Panc1 (cell line): ENCODE measurements around the gene PRCC. TPM values are rescaled to one million over a fixed set of nuclear protein-coding genes. Genes with fewer than 3 reads are reported as not detected.

Experiments used
- ATAC-seq: fragments of 200-7000 bp; cut with Tn5 transposase; 2 replicates; pipeline ENCODE4 v1.9.1; 2020; ENCODE audit warnings: mild to moderate bottlenecking, moderate library complexity
- BruUV-seq: library from RNA; stranded (reverse); fragments of 400-500 nt; replicated peaks from 2 replicates; lab custom pipeline; 2021; lab: Mats Ljungman, UMichigan
- CTCF ChIA-PET: fragments of 300-600 bp; sonication (Branson Sonifier 250); formaldehyde crosslinking; loops from one replicate; lab custom pipeline; 2022; ENCODE audit warnings: antibody characterized with exemption; lab: Charles Lee
- POLR2A ChIA-PET: fragments of 300-600 bp; sonication (Branson Sonifier 250); formaldehyde crosslinking; loops from one replicate; lab custom pipeline; 2022; ENCODE audit warnings: antibody characterized with exemption; lab: Charles Lee
- DNase-seq: peaks from one replicate; pipeline ENCODE4 v3.0.0-alpha.2; 2010; ENCODE audit warnings: low read depth, low spot score
- H3K27ac ChIP-seq: 2 replicates; pipeline ENCODE4 v1.5.1; 2011; ENCODE audit warnings: mild to moderate bottlenecking, low read length, inconsistent platforms
- H3K27me3 ChIP-seq: fragments of 200-500 bp; sonication (Bioruptor generic); 2 replicates; pipeline ENCODE4 v1.6.0; 2014; ENCODE audit warnings: low read length, inconsistent platforms; ENCODE audit not compliant: control insufficient read depth, insufficient read depth
- H3K36me3 ChIP-seq: fragments of 200-500 bp; sonication (Bioruptor generic); 2 replicates; pipeline ENCODE4 v1.5.1; 2014; ENCODE audit warnings: inconsistent platforms, mild to moderate bottlenecking, low read length, moderate library complexity; ENCODE audit not compliant: control insufficient read depth, insufficient read depth
- H3K4me1 ChIP-seq: 2 replicates; pipeline ENCODE4 v1.5.1; 2011; ENCODE audit warnings: inconsistent platforms, mild to moderate bottlenecking, low read length, moderate library complexity; ENCODE audit not compliant: control insufficient read depth, insufficient read depth
- H3K4me3 ChIP-seq, 2 experiments: 2 replicates each; pipeline ENCODE4 v1.5.1; 2011 to 2012; ENCODE audit warnings: low read depth in 2 of 2, low read length in 2 of 2, mild to moderate bottlenecking in 2 of 2, inconsistent platforms in 1 of 2, moderate library complexity in 1 of 2
- H3K9me3 ChIP-seq: fragments of 200-500 bp; sonication (Bioruptor generic); 2 replicates; pipeline ENCODE4 v1.5.1; 2014; ENCODE audit warnings: low read depth, mild to moderate bottlenecking, inconsistent platforms, low read length, moderate library complexity; ENCODE audit not compliant: control insufficient read depth, insufficient read depth
- CTCF ChIP-seq: fragments of 450-650 bp; IDR thresholded peaks from 2 replicates; pipeline ENCODE4 v1.5.1; 2017; ENCODE audit warnings: mild to moderate bottlenecking
- POLR2AphosphoS5 ChIP-seq: IDR thresholded peaks from 2 replicates; pipeline ENCODE4 v1.6.1; 2012; ENCODE audit warnings: mild to moderate bottlenecking, low read depth, low read length, moderate library complexity
- REST ChIP-seq, 2 experiments: IDR thresholded peaks; 2 replicates each; pipeline ENCODE4 v1.6.1; 2011 to 2012; ENCODE audit warnings: low read depth in 2 of 2, control low read depth in 1 of 2, low read length in 1 of 2, mild to moderate bottlenecking in 1 of 2, moderate library complexity in 1 of 2; ENCODE audit not compliant: insufficient read depth in 1 of 2
- SIN3A ChIP-seq: IDR thresholded peaks from 2 replicates; pipeline ENCODE4 v1.6.1; 2012; ENCODE audit warnings: low read depth, mild to moderate bottlenecking, low read length, moderate library complexity, borderline replicate concordance; ENCODE audit not compliant: insufficient read depth
- TCF7L2 ChIP-seq: IDR thresholded peaks from 2 replicates; pipeline ENCODE4 v1.6.1; 2011; ENCODE audit warnings: mild to moderate bottlenecking, low read depth, low read length, inconsistent platforms
- in situ Hi-C: cut with HindIII; loops from 2 replicates; pipeline ENCODE4 v1.10.0; 2016; ENCODE audit warnings: low sequenced_read_pairs, low pct_unique_long_range_greater_than_20kb
- intact Hi-C: fragments of 100-400 bp; cut with micrococcal nuclease; formaldehyde crosslinking; loops from one replicate; pipeline ENCODE4 v1.10.0; 2022; ENCODE audit not compliant: unreplicated experiment
- total RNA-seq: library from RNA; stranded (reverse); gene quantifications from one replicate; pipeline ENCODE4 v1.2.1, GENCODE V29; 2021; ENCODE audit not compliant: unreplicated experiment

The PRCC gene
- total RNA-seq, 1 experiment from 2014 or later: 78.5 TPM

- POLR2A ChIA-PET: no interaction called here
- DNase-seq (no peak), ATAC-seq (no peak; the same call in 1 of the 2 replicates)
- in situ Hi-C loops: no loop called here
- Histone ChIP-seq H3K27ac (no peak overlapping the region), H3K36me3 (no peaks in the 10 kb centered on the region; the same call in none of the 2 replicates), H3K4me3 (no peak overlapping the region), H3K9me3 (no peaks in the 10 kb centered on the region), H3K4me1 (no peaks in the 10 kb centered on the region), H3K27me3 (no peaks in the 10 kb centered on the region)
- TF ChIP-seq SIN3A (no peak), TCF7L2 (no peak), CTCF (no peak), REST (IDR thresholded peaks at IDR 0.05; ENCODE audit: insufficient read depth in 1 of 2, low read depth in 2 of 2, low read length in 1 of 2) (no peak), POLR2AphosphoS5 (no peak)
- CTCF ChIA-PET: no interaction called here
- intact Hi-C loops: no loop called here
- BruUV-seq: no TSS peak
These were observed 19.3 kb downstream of the PRCC start for GRCh38 chr1:156786640-156787039.

GRCh38 chr1:156788136-156788535 lies 20.8 kb downstream of the PRCC start:
- no peaks in the 10 kb centered on the region for H3K4me1 ChIP-seq
- DNase-seq (no peak), ATAC-seq (no peak)
- peaks cover 3% of the 10 kb centered on the region for H3K36me3 ChIP-seq
- in situ Hi-C loops (no loop called here), intact Hi-C loops (no loop called here)
- ChIA-PET POLR2A (no interaction called here), CTCF (no interaction called here)
- H3K27me3 ChIP-seq: no peaks in the 10 kb centered on the region
- H3K27ac ChIP-seq: no peak overlapping the region
- TF ChIP-seq POLR2AphosphoS5 (no peak), SIN3A (no peak), REST (IDR thresholded peaks at IDR 0.05; ENCODE audit: insufficient read depth in 1 of 2, low read depth in 2 of 2, low read length in 1 of 2) (no peak), TCF7L2 (no peak), CTCF (no peak)
- H3K4me3 ChIP-seq: no peak overlapping the region
- BruUV-seq: no TSS peak
- H3K9me3 ChIP-seq: no peaks in the 10 kb centered on the region
